ENCODE data around the gene HLA-DOA.
A peak's percentile ranks its signal among the peaks of the same experiment; 100 is the strongest.

The HLA-DOA gene

DNA sequence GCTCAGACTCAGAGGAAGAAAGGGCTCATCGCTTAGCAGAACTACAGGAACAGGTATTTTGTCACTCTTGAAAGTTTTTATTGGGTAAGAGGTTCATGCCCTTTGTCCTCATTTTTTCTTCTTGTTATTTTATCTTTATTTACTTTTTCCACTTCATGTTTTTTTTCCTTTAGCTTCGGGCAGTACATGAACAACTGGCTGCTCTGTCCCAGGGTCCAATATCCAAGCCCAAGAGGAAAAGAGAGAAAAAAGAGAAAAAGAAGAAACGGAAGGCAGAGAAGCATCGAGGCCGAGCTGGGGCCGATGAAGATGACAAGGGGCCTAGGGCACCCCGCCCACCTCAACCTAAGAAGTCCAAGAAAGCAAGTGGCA lies 31.5 kb downstream of the HLA-DOA start:
- DNase-seq (ENCODE audit: low spot score): no peak

DNA sequence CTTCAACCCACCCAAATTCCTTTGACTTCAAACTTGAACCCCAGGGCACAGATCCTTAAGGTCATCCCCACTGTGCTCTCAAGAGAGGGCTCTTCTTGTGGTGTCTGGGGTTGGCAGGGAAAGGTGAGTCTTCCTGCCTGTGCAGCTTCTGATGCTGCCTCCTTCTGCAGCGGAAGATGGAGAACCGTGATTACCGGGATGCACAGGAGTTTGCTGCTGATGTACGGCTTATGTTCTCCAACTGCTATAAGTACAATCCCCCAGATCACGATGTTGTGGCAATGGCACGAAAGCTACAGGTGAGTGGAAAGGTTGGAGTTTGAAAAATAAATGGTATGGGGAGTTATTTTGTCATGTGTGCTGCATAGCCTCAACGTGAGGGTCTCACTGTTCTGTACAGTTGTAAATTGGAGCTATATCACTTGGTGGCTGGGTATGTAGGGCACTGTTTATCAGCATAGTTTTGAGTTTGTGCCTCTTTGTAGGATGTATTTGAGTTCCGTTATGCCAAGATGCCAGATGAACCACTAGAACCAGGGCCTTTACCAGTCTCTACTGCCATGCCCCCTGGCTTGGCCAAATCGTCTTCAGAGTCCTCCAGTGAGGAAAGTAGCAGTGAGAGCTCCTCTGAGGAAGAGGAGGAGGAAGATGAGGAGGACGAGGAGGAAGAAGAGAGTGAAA lies 32.0 kb downstream of the HLA-DOA start:
- DNase-seq (ENCODE audit: low spot score): no peak

DNA sequence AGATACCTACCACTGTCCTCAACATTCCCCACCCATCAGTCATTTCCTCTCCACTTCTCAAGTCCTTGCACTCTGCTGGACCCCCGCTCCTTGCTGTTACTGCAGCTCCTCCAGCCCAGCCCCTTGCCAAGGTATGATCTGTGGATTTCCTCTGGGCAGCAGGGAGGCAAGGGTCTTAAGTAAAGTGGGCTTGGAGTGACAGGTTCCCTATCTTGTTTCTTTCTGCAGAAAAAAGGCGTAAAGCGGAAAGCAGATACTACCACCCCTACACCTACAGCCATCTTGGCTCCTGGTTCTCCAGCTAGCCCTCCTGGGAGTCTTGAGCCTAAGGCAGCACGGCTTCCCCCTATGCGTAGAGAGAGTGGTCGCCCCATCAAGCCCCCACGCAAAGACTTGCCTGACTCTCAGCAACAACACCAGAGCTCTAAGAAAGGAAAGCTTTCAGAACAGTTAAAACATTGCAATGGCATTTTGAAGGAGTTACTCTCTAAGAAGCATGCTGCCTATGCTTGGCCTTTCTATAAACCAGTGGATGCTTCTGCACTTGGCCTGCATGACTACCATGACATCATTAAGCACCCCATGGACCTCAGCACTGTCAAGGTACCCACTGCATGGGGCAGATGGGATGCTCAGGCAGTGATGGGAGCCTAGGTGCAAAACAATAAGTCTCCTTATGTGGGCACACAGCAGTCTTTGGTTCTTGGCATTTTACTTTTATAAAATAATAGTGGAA lies 32.9 kb downstream of the HLA-DOA start:
- no peak for DNase-seq (ENCODE audit: low spot score)

DNA sequence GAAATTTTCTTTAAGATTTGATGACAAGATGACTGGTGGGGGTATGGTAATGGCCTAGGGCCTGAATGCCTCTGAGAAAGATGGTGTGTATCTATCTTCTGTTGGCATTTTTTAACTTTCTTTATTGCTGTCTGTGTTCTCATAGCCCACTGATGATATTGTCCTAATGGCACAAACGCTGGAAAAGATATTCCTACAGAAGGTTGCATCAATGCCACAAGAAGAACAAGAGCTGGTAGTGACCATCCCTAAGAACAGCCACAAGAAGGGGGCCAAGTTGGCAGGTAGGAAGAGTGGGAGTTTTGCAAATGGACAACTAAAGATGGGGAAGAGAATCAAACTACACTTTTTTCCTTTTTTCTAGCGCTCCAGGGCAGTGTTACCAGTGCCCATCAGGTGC lies 33.5 kb downstream of the HLA-DOA start:
- no peak for DNase-seq (ENCODE audit: low spot score)

DNA sequence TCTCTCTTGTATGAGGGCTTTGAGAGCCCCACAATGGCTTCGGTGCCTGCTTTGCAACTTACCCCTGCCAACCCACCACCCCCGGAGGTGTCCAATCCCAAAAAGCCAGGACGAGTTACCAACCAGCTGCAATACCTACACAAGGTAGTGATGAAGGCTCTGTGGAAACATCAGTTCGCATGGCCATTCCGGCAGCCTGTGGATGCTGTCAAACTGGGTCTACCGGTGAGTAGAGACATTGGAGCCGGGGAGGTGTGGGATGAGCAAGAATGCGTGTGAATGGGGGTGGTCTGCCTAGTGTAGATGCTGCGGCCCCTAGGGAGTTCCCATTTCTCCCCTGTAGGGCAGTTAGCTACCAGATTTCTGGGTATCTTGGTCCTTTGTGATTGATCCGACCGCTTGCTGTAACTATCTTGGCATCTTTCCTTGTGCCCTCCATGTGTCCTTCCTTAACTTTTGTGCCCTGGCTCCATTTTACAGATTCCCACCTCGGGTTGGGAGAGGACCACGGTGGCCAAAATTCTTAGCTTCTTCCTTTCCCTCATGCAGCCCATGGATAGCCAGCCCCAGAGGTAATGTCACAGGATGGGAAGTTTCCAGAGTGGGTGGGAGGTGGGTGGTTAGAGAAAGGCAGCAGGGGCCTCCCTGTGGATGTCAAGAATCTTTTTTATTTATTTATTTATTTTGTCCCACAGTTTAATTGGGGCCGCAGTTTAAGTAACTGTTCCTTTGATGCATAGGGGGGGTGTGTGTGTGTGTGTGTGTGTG lies 34.7 kb downstream of the HLA-DOA start:
- DNase-seq (ENCODE audit: low spot score): no peak

DNA sequence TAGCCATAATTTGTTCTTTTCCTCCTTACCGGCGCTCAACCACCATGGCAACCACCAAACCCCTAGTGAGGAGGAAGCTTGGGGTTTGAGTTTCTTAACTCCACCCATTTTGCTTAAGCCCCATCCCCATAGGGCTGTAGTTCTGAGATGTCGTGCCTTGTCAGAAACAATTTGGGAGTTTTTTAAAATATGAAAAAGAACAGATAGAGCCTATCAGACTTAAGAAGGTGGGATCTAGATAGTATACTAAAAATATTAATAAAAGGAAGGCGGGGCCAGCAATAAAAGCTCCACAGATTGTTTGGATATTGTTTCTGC lies 35.4 kb downstream of the HLA-DOA start:
- DNase-seq (ENCODE audit: low spot score): peak; percentile 56

DNA sequence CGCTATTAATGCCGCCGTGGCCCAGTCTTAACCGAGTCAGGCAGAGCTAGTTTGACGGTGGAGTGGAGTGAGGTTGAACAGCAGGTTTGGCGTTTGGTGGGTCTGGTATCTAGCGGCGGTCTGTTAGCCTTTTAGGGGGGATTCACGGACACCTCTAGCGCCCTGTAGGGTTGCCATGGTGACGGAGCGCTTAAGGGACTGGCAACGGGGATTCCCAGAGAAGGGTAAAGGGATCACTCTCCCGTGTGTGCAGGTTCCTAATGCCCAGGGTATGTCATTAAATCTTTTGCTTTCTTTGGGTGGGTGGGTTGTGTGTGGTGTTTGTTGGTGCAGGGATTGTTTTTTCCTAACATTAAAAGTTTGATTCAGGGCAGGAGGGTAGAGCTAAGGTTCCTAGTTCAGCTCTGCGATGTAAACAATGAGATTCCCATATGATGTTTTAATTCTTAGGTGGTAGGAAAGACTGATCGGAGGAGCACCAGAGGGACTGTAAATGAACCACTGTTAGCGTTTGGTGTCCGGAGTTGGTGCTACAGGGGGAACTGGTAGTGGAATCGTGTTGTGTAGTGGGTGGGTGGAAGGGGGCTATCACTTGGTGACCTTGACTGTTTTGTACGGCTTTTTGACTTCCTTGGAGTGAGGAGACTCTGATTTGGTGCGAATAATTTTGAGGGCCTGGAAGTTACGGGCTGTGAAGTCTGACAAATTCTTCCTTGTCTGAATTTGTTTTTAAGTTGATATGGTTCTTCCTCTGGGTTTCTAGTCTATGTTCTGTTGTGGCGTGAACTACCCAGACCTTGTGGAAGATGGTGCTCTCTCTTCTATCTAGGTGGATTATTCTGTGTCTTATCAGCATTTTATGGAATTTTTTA lies 36.0 kb downstream of the HLA-DOA start:
- no peak for DNase-seq (ENCODE audit: low spot score)

DNA sequence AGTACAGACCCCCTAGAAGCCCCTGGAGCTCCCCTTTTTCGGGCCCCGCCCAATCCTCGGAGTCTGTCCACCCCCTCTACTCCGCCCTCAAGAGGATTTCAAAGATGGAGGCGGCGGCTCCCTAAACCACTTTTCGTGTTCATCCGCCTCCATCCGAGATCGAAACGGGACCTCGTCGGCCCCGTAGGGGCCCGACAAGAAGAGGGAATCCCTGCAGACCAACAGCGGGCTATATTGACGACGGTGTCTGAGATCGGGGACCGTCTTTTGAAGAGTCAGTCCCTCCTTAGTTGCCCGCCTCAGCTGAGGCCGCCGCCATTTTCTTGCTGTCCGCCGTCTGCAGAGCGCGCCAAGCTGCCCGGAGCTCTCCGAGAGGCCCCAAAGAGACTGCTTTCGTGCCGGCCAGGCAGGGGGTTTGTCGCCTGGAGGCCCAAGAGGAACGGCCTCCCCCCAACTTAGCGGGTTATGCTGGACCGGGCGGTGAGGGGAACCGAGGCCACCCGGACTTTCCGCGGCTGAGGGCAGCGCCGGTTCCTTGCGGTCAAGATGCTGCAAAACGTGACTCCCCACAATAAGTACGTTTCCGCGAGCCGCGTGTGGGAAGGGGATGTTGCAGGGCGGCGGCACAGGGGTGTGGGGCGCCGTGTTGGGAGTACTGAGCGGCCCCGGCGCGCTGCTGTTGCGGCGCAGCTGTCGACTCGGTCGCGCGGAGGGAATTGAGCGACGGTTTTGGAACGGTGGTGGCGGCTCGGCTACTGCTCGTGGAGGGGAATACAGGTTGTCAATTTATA lies 36.8 kb downstream of the HLA-DOA start:
- no peak for DNase-seq (ENCODE audit: low spot score)

DNA sequence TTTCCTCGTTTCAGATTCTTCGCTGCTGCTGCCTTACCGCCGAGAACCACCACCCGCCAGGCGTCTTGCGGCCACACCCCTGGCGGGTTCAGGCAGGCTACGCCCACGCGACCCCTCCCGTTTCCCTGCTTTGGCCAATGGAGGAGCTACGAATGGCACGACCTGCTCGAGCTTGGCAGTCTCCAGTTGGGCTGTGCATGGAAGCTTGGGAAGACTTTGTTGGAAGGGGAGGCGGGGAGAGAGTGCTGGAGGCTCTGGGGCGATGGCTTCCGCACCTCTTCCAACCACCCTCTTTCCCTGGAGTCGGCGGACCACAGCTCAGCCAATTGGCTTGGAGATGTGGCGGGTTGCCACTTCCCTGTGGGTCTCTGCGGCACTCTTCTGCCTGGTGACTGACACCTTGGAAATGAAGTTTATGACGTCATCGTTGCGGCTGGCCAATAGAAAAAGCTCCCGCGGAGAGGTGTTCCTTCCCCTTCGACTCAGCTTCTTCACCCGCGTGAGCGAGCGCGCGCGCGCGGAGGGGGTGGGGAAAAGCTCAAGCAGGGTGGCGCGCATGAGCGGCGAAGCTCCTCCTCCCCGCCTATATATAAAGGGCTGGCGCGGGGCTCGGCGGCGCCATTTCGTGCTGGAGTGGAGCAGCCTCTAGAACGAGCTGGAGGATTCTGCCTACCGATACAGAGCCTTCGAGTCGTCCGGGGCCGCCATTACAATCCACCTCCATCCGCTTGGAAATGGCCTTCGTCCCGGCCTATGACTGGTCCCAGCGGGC lies 37.6 kb downstream of the HLA-DOA start:
- peak; percentile 98 for DNase-seq (ENCODE audit: low spot score)

DNA sequence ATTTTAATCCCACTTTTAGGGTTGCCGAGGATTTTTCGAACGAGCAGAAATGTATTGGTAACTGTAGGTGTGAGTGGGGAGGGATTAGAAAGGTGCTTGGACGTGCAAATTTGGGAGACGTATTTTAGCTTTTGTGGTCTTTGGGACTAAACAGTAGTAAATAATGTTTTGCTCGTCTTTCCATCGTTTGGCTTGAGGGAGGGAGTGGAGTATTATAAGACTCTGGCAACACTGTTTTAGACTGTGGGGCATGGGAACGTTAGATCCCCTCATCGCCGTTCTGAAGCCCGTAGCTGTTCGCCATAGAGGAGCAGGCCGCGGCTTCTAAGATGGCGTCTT lies 38.2 kb downstream of the HLA-DOA start:
- no peak for DNase-seq (ENCODE audit: low spot score)

DNA sequence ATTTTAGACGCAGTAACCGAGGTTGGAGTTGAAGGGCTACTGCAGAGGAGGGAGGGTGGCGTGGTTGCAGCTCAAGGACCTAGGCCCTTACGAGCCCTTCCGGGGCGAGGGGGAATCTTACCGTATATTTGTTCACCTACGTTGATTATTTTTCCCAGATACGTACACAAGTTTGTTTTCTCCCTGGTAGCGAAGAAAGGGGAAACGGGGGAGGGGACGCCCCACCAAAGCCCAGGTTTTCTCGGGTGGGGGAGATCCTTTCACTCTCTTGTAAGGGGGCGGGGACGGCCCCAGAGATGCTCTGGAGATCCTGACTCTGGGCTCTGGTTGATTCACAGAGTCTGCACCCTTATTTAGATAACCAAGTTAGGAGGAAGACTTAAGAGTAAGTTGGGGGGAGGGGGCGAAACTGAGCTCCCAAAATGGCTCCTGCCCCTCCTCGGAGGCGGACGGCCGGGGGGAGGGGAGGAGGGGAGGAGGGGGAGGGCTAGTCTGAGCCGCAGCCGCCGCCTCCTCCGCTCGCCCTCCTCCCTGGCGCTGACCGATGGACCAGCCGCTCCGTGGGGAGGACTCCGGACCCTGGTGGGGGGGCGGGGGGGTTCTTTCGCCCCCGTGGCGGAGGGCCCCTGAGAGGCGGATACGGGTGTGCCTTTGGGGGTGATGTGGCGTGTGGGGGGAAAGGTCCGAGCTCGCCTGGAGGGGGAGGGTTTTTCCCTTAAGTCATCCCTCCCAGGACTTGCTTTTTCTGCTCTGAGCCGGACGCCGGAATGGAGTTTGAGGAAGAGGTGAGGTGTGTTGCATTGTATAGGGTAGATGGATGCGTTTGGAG lies 38.8 kb downstream of the HLA-DOA start:
- DNase-seq (ENCODE audit: low spot score): peak; percentile 75

DNA sequence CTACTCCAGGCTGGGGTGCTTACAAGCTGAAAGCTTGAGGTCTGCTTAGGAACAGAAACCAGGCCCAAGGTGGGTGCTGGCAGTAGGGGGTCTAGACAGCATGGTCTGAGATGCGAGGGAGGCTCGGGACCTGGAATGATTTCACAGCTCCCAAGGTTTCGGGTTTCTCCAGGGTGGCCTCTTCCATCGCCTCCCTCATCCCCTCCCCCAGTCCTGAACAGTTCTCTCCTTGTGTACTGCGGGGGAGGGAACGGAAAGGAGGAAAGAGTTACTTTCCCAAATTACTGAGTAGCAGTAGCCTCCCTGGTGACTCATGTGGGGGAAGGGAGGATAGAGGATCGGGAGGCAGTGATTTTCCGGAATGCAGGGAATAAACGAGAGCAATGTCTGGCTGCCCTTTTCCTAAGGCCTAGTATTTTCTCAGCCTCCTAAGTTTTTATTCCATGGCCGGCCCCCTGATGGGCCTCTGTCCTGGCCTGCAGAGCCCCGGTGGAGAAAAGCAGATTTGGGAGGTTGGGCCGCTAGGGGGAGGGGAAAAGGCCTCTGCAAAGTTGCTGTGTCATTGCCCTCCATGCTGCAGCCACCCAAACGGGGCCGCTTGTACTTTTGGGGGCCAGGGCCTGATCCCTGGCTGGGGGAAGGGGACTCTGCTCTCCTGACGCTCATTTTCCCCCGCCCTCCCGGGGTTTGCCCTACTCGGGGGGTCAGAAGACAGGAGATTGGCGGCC lies 39.5 kb downstream of the HLA-DOA start:
- DNase-seq (ENCODE audit: low spot score): peak; percentile 64

DNA sequence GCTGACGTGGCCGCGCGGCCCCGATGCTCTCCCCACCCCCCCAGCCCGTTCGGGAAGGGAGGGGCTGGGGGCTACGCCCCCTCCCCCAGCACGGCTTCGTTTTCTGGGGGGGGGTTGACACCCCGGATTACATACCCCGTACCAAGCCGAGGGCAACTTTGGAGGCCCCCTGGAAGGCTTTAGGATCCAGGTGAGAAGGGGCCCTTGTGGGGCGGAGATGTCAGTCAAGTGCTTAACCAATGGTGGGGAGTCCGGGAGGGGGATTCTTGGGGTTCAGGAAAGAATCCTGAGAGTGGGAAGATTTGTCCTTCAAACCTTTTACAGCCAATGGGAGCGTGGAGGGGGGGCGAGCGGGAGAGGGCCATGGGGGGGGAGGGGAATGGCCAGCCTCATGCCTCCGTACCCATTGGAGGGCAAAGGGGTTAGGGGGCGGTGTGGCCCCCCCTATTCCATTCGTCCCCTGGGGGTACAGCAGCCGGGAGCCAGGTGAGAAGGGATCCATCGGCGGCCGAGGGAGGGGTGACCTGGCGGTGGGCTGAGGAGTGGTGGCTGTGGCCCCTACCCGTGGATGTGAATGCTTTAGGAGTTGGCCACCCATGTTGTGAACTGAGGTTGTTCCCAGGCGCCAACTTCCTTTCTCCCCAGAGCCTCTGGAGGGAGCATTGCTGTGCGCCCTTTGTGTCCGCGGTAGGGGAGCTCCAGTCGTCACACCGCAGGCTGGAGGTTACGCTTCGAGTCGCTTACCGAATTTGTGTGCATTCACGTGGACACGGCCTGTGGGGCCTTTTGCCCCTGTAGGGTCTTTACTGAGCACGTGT lies 40.3 kb downstream of the HLA-DOA start:
- DNase-seq (ENCODE audit: low spot score): peak; percentile 22

DNA sequence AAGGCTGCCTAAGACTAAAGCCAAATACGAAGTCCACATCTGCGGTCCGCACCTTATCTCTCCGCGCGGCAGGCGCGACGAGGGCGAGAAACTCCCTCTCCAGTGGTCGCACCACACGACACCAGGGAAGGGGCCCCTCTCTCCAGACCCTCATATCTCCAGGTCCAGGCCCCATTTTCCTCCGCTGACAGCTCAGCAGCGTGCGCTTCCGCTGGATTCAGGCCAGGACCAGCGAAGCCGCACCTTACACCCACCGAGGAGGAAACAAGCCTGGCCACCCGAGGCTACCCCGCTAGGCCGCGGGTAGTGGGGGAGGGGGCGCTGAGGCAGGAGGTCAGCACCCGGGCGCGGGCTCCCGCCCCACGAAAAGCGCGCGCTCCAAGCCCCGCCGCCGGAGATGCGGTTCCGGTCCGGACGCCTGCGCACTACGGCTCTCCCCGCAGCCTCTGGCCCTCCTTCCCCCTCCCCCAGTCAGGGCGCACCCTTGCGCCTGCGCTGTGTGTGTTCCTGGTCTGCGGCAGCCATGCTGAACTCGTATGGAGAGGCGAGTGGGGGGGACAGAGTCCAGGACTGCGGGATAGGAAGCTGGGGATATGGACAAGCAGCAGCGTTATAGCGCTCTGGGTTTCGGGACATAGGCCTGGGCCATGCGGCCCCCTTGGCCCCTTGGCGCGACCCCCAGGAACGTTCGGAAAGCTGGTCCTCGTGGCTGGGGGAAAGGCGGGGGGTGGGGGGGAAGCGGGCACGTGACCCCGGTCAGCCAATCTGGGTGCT lies 41.1 kb downstream of the HLA-DOA start, which contains the start of gene BRD2:
Gene BRD2, plus strand, starts transcription at position 502 of the 774 bp plus-strand sequence. CDS start 4,305 bp downstream, outside the sequence.
- peak; percentile 96 for DNase-seq (ENCODE audit: low spot score)

DNA sequence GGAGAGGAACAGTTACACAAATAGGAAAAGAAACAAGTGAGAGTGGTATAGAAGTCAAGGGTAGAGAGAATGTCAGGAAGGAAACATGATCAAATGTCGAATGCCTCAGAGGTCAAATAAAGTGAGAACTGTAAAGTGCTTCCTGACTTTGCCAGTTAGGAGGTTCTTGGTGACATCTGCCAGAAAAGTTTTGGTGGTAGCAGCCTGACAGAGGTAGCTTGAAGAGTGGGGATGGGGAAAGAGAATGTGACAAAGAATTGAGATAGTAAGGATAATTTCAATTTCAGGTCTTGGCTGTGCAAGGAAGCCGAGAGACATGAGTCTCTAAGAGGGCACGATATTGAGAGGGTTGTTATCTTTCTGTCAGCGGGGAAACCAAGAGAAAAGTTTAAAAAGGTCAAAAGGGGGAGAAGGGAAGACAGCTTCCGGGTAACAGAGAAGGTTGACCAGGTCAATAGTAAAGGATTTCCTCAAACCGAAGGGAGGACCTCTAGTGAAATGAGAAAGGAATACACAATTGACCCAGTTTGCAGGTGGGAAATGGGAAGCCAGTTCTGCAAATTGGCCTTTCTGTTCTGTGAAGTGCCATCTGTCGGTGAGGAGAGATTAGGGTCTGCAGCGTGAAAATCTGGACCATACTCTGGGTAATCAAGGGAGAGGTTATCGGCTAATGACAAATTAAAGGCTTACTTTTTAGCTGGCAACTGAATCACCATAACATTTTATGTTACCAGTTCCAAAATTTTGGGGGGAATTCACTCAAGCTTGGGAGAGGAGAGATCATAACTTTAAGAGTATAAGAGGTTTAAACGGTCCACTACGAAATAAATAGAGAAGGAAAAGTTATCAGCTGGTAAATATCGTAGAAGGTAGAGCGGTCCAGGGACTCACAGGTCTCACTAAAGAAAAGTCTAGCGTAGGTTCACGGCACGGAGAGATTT lies 42.0 kb downstream of the HLA-DOA start:
- peak; percentile 22 for DNase-seq (ENCODE audit: low spot score)

DNA sequence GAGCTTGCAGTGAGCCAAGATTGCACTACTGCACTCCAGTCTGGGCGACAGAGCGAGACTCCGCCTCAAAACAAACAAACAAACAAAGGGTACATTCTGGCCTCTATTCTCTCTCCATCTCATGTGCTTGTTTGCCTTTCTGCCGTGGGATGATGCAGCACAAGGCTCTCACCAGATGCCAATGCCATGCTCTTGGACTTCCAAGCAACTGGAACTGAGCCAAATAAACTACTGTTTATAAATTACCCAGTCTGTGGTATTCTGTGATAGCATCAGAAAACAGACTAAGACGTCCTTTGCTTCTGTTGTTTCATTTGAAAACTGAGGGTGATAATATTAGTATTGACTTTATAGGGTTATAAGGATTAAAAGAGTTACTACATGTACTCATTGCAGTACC lies 44.6 kb downstream of the HLA-DOA start:
- DNase-seq (ENCODE audit: low spot score): no peak

All from AG08395 (cell line).